Stimulated activated CD8-positive, alpha-beta memory T cell treated with anti-CD3 and anti-CD28 coated beads, Interleukin-12 subunit alpha, Interleukin-12 subunit beta, amount 100 ng/mL, for 24 hours (primary cell): Measurements from ENCODE around the gene NSUN7.
"Not testable (repeated sequence)": the region's sequence is repeated elsewhere in the genome, so short reads cannot be mapped to it uniquely, and the experiment has no call there.

Source experiments
- DNase-seq: peaks from one replicate; pipeline ENCODE4 v3.0.0-alpha.2; 2020; ENCODE audit errors: extremely low read depth

Gene NSUN7

DNA sequence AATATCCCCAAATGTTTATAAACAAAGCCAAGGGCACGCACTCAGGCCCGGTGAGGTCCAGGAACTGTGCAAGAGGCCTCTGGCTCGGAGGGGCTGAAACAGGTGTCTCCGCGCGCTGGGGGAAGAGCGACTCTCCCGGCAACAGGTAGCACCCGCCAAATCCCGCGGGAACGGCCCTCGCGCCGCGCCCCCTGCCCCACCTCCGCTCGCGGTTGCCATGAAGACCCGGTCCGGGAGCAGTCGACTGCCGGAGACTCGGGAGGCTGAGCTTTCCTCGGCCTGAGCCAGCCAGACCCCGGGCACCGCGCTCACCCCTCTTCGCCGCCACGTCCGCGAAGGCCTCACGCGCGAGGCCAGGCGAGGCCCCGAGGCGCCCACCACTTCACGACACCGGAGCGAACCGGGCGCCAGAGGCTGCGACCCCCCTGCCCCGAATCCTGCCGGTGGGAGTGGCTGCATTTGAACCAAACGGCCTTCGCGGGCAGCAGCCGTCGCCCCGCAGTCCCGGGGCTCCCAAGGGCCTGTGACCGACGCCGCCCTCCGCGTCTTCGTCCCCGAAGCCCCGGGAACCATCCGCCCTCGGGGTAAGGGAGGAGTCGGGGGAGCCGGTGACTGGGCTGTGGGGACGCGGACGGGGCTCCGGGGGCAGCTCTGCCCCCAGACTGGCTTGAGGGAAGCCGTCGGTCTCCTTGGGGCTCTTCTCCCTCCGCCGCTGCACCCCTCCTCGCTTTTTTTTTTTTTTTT lies at the start of gene NSUN7:
Gene NSUN7, plus strand, starts transcription at position 239 of the 744 bp plus-strand sequence. CDS start 739 bp downstream, outside the sequence.
- DNase-seq, result no peak

- DNase-seq, result no peak
These were observed 47.5 kb upstream of the NSUN7 start for GRCh38 chr4:40702137-40702799.

DNA sequence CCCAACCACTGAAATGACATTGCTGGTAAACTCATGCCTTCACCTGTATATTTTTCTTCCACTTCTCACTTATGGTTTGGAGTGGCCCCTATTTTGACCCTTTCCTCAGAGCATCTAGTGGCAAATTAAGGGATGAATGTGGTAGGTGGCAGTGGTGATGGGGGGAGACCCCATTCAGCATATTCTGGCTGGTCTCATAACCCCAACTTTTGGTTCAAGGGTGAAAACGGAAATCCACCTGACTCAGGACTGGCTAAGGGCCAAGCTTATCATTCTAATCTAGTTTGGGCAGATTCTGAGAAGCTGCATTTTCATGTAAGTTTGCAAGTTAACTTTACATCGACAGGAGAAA lies 47.0 kb upstream of the NSUN7 start:
- no peak for DNase-seq

- no peak for DNase-seq
These were observed 45.7 kb upstream of the NSUN7 start for GRCh38 chr4:40704073-40704472.

DNA sequence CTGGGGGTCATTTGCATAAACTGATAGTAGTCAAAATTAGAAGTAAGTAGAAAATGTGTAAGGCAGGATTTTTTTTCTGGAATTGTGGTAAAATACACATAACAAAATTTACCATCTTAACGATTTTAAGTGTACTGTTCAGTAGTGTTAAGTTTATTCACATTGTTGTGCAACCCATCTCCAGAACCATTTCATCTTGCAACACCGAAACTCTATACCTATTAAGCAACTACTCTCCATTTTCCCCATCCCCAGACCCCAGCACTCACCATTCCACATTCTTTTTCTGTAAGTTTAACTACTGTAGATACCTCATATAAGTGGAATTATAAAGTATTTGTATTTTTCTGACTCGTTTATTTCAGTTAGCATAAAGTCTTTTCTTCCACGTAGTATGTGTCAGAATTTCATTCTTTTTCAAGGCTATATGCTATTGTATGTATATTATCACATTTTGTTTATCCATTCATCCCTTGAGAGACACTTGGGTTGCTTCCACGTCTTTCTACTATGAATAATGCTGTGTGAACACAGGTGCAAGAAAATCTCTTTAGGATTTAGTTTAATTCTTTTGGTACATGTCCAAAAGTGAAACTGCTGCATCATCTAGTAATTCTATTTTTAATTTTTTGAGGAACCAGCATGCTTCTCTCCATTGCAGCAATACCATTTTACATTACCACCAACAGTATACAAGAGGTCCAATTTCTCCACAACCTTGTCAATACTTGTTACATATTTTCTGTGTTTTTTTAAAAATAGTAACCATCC lies 39.1 kb upstream of the NSUN7 start:
- DNase-seq, result no peak

- DNase-seq, result not testable (repeated sequence)
These were observed 36.8 kb upstream of the NSUN7 start for GRCh38 chr4:40713001-40713400.

DNA sequence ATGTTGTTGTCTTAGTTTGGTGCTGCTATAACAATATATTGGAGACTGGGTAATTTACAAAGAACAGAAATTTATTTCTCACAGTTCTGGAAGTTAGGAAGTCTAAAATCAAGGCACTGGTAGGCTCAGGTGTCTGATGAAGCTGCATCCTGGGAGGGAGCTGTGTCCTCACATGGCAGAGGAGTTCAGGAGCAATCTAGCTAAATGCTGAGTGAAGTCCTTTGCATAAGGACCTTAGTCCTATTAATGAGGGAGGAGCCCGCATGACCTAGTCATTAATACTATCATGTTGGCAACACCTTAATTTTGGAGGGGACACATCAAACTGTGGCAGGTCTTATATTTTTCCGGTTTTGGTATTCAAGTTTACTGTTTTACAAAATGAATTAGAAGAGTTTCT lies 36.0 kb upstream of the NSUN7 start:
- DNase-seq, result no peak

- DNase-seq, result no peak
These were observed 31.2 kb upstream of the NSUN7 start for GRCh38 chr4:40718586-40718985.

- no peak for DNase-seq
These were observed 30.6 kb upstream of the NSUN7 start for GRCh38 chr4:40719008-40719623.

- no peak for DNase-seq
These were observed 29.4 kb upstream of the NSUN7 start for GRCh38 chr4:40720351-40720750.

- DNase-seq, result no peak
These were observed 28.8 kb upstream of the NSUN7 start for GRCh38 chr4:40720916-40721315.

DNA sequence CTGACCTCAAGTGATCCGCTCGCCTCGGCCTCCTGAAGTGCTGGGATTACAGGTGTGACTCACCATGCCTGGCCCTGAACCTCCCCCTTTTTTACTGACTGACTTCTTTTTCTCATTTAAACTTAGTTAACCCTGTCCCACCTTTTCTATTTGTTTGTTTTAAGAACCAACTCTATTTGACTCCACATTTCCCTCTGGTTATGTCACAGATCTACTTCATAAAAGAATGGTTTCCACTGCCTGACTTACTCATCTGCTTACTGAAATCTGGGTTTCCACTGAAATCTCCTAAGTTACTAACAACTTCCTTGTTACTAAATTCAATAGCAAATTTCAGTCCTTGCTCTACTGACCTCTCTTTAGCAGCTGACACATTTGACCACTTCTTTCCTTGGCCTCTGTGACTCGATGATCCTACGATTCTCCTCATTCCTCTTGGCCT lies 28.0 kb upstream of the NSUN7 start:
- no peak for DNase-seq

GRCh38 chr4:40722576-40723161 lies 27.1 kb upstream of the NSUN7 start:
- no peak for DNase-seq

- DNase-seq, result no peak
These were observed 26.0 kb upstream of the NSUN7 start for GRCh38 chr4:40723728-40724127.

GRCh38 chr4:40728333-40728732 lies 21.4 kb upstream of the NSUN7 start:
- DNase-seq, result no peak

- DNase-seq, result no peak
These were observed 20.2 kb upstream of the NSUN7 start for GRCh38 chr4:40729555-40729954.

DNA sequence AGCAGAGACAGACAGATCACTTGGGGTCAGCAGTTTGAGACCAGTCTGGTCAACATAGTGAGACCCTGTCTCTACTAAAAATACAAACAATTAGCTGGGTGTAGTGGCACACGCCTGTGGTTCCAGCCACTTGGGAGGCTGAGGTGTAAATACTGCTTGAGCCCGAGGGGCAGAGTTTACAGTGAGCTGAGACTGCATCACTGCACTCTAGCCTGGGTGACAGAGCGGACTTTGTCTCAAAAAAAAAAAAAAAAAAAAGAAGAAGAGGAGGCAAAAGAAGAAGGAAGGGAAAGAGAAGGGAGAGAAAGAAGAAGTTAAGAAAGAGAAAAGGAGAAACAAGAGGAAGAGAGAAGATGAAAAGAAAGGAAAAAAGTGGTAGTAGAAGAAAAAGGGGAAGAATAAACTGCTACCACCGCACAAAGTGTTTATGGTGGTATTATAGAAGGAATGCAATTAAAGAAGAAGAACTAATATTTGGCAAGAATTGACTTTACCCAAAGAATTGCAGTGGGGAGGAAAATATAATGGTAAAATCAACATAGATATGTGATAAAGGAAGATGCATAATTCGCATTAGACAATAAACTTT lies 19.6 kb upstream of the NSUN7 start:
- DNase-seq, result no peak

DNA sequence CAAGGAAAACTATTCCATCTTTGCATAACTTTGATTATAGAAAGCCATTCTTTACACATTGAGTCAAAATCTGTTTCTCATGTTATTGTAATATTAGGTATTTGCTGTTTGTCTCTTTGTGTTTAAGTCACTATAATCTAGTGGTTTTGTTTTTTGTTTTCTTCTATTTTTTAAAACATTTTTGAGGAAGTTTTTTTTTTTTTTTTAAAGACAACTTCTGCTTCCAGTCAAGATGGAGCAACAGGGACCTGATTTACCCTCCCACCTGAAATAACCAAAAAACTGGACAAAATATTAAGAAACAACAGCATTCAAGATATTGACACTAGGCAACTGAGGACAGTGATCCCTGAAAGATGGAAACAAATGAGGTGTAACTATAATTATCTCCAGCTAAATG lies 18.4 kb upstream of the NSUN7 start:
- DNase-seq, result no peak

- DNase-seq, result no peak
These were observed 17.9 kb upstream of the NSUN7 start for GRCh38 chr4:40731792-40732245.

DNA sequence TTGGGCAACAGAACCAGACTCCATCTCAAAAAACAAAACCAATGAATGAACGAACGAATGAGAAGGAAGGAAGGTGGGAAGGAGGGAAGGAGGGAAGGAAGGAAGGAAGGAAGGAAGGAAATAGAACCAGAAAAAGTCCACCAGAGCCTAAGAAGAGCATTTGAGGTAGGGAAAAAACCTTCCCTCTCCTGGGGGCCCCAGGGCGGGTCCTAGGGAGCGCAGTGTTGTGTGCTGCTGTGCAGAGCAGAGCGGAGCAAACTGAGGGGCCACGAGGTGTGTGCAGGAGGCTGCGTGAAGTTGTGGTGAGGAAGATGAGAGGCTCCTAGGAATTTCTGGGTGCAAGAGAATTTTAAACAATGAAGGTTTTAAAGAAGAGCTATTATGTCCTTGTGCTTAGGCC lies 16.0 kb upstream of the NSUN7 start:
- DNase-seq, result no peak

DNA sequence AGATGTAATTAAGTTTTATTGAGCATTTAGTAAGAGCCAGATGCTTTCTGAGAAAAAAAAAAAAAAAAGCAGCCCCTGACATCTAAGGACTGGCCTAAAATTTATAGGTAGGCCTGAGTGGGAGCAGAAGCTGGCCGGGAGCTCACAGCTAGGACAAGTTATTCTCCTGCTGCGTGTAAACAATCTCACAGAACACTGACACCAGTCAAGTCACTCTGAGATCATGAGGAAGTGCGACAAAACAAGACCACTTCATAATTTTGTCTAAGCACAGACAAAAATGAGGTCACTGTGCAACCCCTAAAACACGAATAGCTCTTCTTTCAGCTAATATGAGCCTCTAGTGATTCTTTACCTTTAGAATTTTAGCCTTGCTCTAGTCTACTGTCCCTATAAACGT lies 15.3 kb upstream of the NSUN7 start:
- no peak for DNase-seq
